ENCODE measurements around the gene TASOR. TPM values are rescaled to one million over a fixed set of nuclear protein-coding genes. Genes with fewer than 3 reads are reported as not detected.

Gene TASOR
- total and polyA plus RNA-seq, 2 of the 8 experiments (the other 6 are each of a cell fraction or from before 2014, with no cell fraction given): 12.2 to 45.5 TPM

DNA sequence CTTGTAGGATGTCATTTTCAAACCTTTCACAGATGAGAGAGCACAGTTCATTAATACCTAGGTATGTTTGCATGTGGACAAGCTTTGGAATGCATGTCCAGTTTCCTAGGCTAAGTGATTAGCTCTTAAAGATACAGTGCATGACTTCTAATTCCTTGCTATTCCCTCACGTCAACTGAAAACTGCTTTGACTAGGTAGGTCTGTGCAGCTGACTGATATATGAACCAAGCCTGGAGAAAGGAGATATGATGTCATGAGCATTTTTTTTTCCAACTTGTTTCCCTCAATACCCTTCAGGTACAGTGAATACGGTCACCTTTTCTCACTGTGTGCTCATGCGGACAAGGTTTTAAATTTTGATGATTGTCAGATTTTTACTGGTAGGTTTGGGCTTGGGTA, 41.6 kb upstream of the TASOR start:
- Histone ChIP-seq H2BK12ac (ENCODE audit: low read depth, low read length) (no peak overlapping the region), H3K23me2 (ENCODE audit: low read depth, low read length) (no peaks in the 10 kb centered on the region), H3K23ac (ENCODE audit: insufficient read length) (no peak overlapping the region), H2BK5ac (ENCODE audit: low read depth, low read length) (no peak overlapping the region), H2AK5ac (ENCODE audit: low read depth, low read length) (no peak overlapping the region), H3K9ac (replicated peaks in 1 of 4; ENCODE audit: extremely low read depth in 1 of 4, low read depth in 3 of 4, low read length in 3 of 4) (no peak overlapping the region), H2BK15ac (ENCODE audit: low read length) (no peak overlapping the region), H4K91ac (replicated peaks; ENCODE audit: insufficient read length, low read length) (no peak overlapping the region), H3K4me3 (ENCODE audit: extremely low read depth in 1 of 4, insufficient read depth in 2 of 4, low read depth in 3 of 4, low read length in 4 of 4) (no peak overlapping the region), H3K36me3 (ENCODE audit: control insufficient read depth in 2 of 4, insufficient read depth in 4 of 4, low read length in 3 of 4) (no peaks in the 10 kb centered on the region), H3K4ac (replicated peaks; ENCODE audit: insufficient read length, low read depth, low read length) (no peak overlapping the region), H3K27me3 (replicated peaks in 1 of 4; ENCODE audit: control insufficient read depth in 3 of 4, extremely low read depth in 1 of 4, insufficient read depth in 3 of 4, low read length in 3 of 4) (no peaks in the 10 kb centered on the region), H3K14ac (ENCODE audit: insufficient read length) (no peak overlapping the region), H4K8ac (ENCODE audit: extremely low read depth, insufficient read depth, low read length) (no peak overlapping the region), H3K4me2 (ENCODE audit: insufficient read depth in 1 of 2, low read depth in 2 of 2, low read length in 2 of 2) (no peak overlapping the region), H3K4me1 (replicated peaks in 1 of 4; ENCODE audit: control insufficient read depth in 3 of 4, insufficient read depth in 4 of 4, low read length in 3 of 4) (no peaks in the 10 kb centered on the region), H2BK20ac (ENCODE audit: low read length) (no peak overlapping the region), H3K79me2 (ENCODE audit: control insufficient read depth in 1 of 2, insufficient read depth in 2 of 2, low read length in 2 of 2) (no peaks in the 10 kb centered on the region), H3K79me1 (ENCODE audit: low read depth, low read length) (no peaks in the 10 kb centered on the region), H3K9me3 (ENCODE audit: insufficient read depth in 2 of 2, low read depth in 1 of 2, low read length in 1 of 2) (no peaks in the 10 kb centered on the region), H3K56ac (replicated peaks; ENCODE audit: insufficient read length, low read depth, low read length) (no peak overlapping the region), H2AFZ (ENCODE audit: low read length) (no peak overlapping the region), H3K27ac (ENCODE audit: low read depth, low read length) (no peak overlapping the region), H2BK120ac (replicated peaks; ENCODE audit: low read depth, low read length) (no peak overlapping the region), H4K5ac (ENCODE audit: insufficient read length, low read depth, low read length) (no peak overlapping the region), H4K20me1 (replicated peaks in 1 of 2; ENCODE audit: control insufficient read depth in 1 of 2, insufficient read depth in 2 of 2, low read length in 2 of 2) (no peaks in the 10 kb centered on the region), H3K18ac (ENCODE audit: extremely low read depth, low read length) (no peak overlapping the region)
- WGBS, 2 experiments (ENCODE audit: extremely low coverage in 1 of 2, insufficient coverage in 1 of 2, insufficient read length in 1 of 2, insufficient replicate concordance in 2 of 2, low coverage in 1 of 2, low lambda C conversion rate in 2 of 2, missing lambda C conversion rate in 1 of 2): 97% methylated on average over 3 of the region's 3 CpGs; no CpG with 5 or more reads in 1 of the 2 experiments
- CTCF ChIA-PET (ENCODE audit: partially characterized antibody): interaction anchor here (0.7 to 1.8 kb wide), 5 partner anchors 22 to 271 kb away, joined by 3 to 6 read pairs (median 5); no protein-coding TSS in a partner anchor
- no peak for DNase-seq (ENCODE audit: low read depth in 1 of 2, low spot score in 2 of 2)
- FAIRE-seq: peak; percentile 32
- TF ChIP-seq CHD2 (IDR thresholded peaks at IDR 0.05; ENCODE audit: low read length) (no peak), TAF7 (optimal IDR thresholded peaks at IDR 0.05; ENCODE audit: borderline replicate concordance, low read depth, low read length) (no peak), EP300 (IDR thresholded peaks at IDR 0.05; ENCODE audit: borderline replicate concordance in 1 of 2, low read depth in 2 of 2, low read length in 2 of 2) (no peak), YY1 (IDR thresholded peaks at IDR 0.05; ENCODE audit: low read depth, low read length) (no peak), SAP30 (IDR thresholded peaks at IDR 0.05; ENCODE audit: insufficient read depth, insufficient replicate concordance, low read length) (no peak), MAFK (IDR thresholded peaks at IDR 0.05; ENCODE audit: low read depth, low read length) (no peak), GABPA (IDR thresholded peaks at IDR 0.05; ENCODE audit: borderline replicate concordance, insufficient read depth, low read length) (no peak), JUND (IDR thresholded peaks at IDR 0.05; ENCODE audit: low read length) (no peak), HDAC6 (IDR thresholded peaks at IDR 0.05; ENCODE audit: low read depth, low read length) (no peak)
- TF ChIP-seq, protein P1, sequence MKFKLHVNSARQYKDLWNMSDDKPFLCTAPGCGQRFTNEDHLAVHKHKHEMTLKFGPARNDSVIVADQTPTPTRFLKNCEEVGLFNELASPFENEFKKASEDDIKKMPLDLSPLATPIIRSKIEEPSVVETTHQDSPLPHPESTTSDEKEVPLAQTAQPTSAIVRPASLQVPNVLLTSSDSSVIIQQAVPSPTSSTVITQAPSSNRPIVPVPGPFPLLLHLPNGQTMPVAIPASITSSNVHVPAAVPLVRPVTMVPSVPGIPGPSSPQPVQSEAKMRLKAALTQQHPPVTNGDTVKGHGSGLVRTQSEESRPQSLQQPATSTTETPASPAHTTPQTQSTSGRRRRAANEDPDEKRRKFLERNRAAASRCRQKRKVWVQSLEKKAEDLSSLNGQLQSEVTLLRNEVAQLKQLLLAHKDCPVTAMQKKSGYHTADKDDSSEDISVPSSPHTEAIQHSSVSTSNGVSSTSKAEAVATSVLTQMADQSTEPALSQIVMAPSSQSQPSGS (IDR thresholded peaks at IDR 0.05; ENCODE audit: low read length): no peak
- POLR2A ChIA-PET (ENCODE audit: partially characterized antibody): interaction anchor here (0.8 to 1.2 kb wide), 2 partner anchors 8 to 11 kb away, joined by 3 read pairs; no protein-coding TSS in a partner anchor

Measured in H1 (cell line).